H9 (cell line): Measurements from ENCODE around the gene FCSK. TPM values are rescaled to one million over a fixed set of nuclear protein-coding genes. Genes with fewer than 3 reads are reported as not detected.

Experiments
- DNase-seq: peaks from one replicate; pipeline ENCODE4 v3.0.0-alpha.2; 2017
- H2AFZ ChIP-seq: one replicate; pipeline ENCODE4 v1.6.1; 2013; ENCODE audit warnings: mild to moderate bottlenecking, low read length, control low read depth, moderate library complexity
- H2AK5ac ChIP-seq: 2 replicates; pipeline ENCODE4 v1.6.1; 2013; ENCODE audit warnings: low read length, control low read depth, mixed read lengths; ENCODE audit not compliant: insufficient read length
- H2BK120ac ChIP-seq: one replicate; pipeline ENCODE4 v1.6.1; 2013; ENCODE audit warnings: low read depth, mild to moderate bottlenecking, low read length, control low read depth, inconsistent platforms; ENCODE audit not compliant: poor library complexity, severe bottlenecking
- H2BK12ac ChIP-seq: 2 replicates; pipeline ENCODE4 v1.6.1; 2013; ENCODE audit warnings: low read length, control low read depth, mixed read lengths, low read depth; ENCODE audit not compliant: insufficient read length
- H2BK15ac ChIP-seq: 2 replicates; pipeline ENCODE4 v1.6.1; 2013; ENCODE audit warnings: low read depth, low read length, control low read depth
- H2BK20ac ChIP-seq: one replicate; pipeline ENCODE4 v1.6.1; 2013; ENCODE audit warnings: low read depth, mild to moderate bottlenecking, low read length, control low read depth, inconsistent platforms; ENCODE audit not compliant: poor library complexity, severe bottlenecking
- H2BK5ac ChIP-seq: 2 replicates; pipeline ENCODE4 v1.6.1; 2013; ENCODE audit warnings: low read length, control low read depth, mixed read lengths; ENCODE audit not compliant: insufficient read length
- H3K14ac ChIP-seq: 2 replicates; pipeline ENCODE4 v1.6.1; 2013; ENCODE audit warnings: low read length, control low read depth; ENCODE audit not compliant: insufficient read depth
- H3K18ac ChIP-seq: 2 replicates; pipeline ENCODE4 v1.6.1; 2013; ENCODE audit warnings: low read depth, mild to moderate bottlenecking, mixed read lengths, low read length, control low read depth; ENCODE audit not compliant: insufficient read length
- H3K23ac ChIP-seq: 2 replicates; pipeline ENCODE4 v1.6.1; 2013; ENCODE audit warnings: low read length, control low read depth, mixed read lengths, low read depth; ENCODE audit not compliant: insufficient read length
- H3K23me2 ChIP-seq: 2 replicates; pipeline ENCODE4 v1.6.1; 2013; ENCODE audit warnings: low read depth, mild to moderate bottlenecking, mixed read lengths, low read length, control low read depth; ENCODE audit not compliant: insufficient read length, poor library complexity, severe bottlenecking
- H3K27ac ChIP-seq: 2 replicates; pipeline ENCODE4 v1.5.1; 2013; ENCODE audit warnings: low read length, control low read depth, mixed read lengths, low read depth; ENCODE audit not compliant: insufficient read length
- H3K27me3 ChIP-seq: 2 replicates; pipeline ENCODE4 v1.6.1; 2013; ENCODE audit warnings: low read length, control low read depth, inconsistent platforms; ENCODE audit not compliant: insufficient read depth
- H3K4ac ChIP-seq: 2 replicates; pipeline ENCODE4 v1.6.1; 2013; ENCODE audit warnings: low read depth, mild to moderate bottlenecking, control low read depth, inconsistent platforms, low read length, moderate library complexity
- H3K4me1 ChIP-seq: 2 replicates; pipeline ENCODE4 v1.6.1; 2013; ENCODE audit warnings: low read length, control low read depth, inconsistent platforms; ENCODE audit not compliant: insufficient read depth
- H3K4me2 ChIP-seq: 2 replicates; pipeline ENCODE4 v1.6.1; 2013; ENCODE audit warnings: low read length, control low read depth, mixed read lengths; ENCODE audit not compliant: insufficient read length, insufficient read depth
- H3K56ac ChIP-seq: 2 replicates; pipeline ENCODE4 v1.6.1; 2013; ENCODE audit warnings: low read depth, mild to moderate bottlenecking, mixed read lengths, low read length, control low read depth; ENCODE audit not compliant: insufficient read length
- H3K79me1 ChIP-seq: 2 replicates; pipeline ENCODE4 v1.6.1; 2013; ENCODE audit warnings: low read depth, mild to moderate bottlenecking, moderate library complexity, low read length, control low read depth, inconsistent platforms; ENCODE audit not compliant: insufficient read depth, poor library complexity, severe bottlenecking
- H3K79me2 ChIP-seq: 2 replicates; pipeline ENCODE4 v1.6.1; 2013; ENCODE audit warnings: low read length, control low read depth, inconsistent platforms; ENCODE audit not compliant: insufficient read depth
- H3K9ac ChIP-seq: 2 replicates; pipeline ENCODE4 v1.6.1; 2013; ENCODE audit warnings: low read length, control low read depth, mixed read lengths; ENCODE audit not compliant: insufficient read length; ENCODE audit errors: extremely low read depth
- H3K9me3 ChIP-seq: one replicate; pipeline ENCODE4 v1.6.1; 2013; ENCODE audit warnings: low read depth, low read length, inconsistent platforms; ENCODE audit not compliant: control insufficient read depth
- H3T11ph ChIP-seq: one replicate; pipeline ENCODE4 v1.6.1; 2013; ENCODE audit warnings: mild to moderate bottlenecking, low read length, control low read depth, inconsistent platforms
- H4K20me1 ChIP-seq: one replicate; pipeline ENCODE4 v1.6.1; 2013; ENCODE audit not compliant: control insufficient read depth, insufficient read length, insufficient read depth
- H4K5ac ChIP-seq: 2 replicates; pipeline ENCODE4 v1.6.1; 2013; ENCODE audit warnings: low read depth, mild to moderate bottlenecking, mixed read lengths, low read length, control low read depth; ENCODE audit not compliant: insufficient read length
- H4K8ac ChIP-seq: replicated peaks from 2 replicates; pipeline ENCODE4 v1.6.1; 2013; ENCODE audit warnings: low read length, control low read depth, mixed read lengths, low read depth; ENCODE audit not compliant: insufficient read length
- H4K91ac ChIP-seq: 2 replicates; pipeline ENCODE4 v1.6.1; 2013; ENCODE audit warnings: low read depth, mild to moderate bottlenecking, moderate library complexity, mixed read lengths, low read length, control low read depth; ENCODE audit not compliant: insufficient read length
- H3K27ac Mint-ChIP-seq, 3 experiments: 2 replicates in 2 of 3; 3 replicates in 1 of 3; pipeline ENCODE4 v1.8.0; 2020 to 2021; ENCODE audit warnings: mixed read lengths in 3 of 3, mild to moderate bottlenecking in 1 of 3, moderate library complexity in 1 of 3
- H3K27me3 Mint-ChIP-seq: 2 replicates; pipeline ENCODE4 v1.8.0; 2021; ENCODE audit warnings: low read depth, mild to moderate bottlenecking, moderate library complexity, mixed read lengths
- H3K36me3 Mint-ChIP-seq, 3 experiments: 2 replicates in 2 of 3; 3 replicates in 1 of 3; pipeline ENCODE4 v1.8.0; 2020 to 2021; ENCODE audit warnings: low read depth in 3 of 3, mixed read lengths in 3 of 3; ENCODE audit not compliant: insufficient read depth in 1 of 3
- H3K4me1 Mint-ChIP-seq, 2 experiments: 2 replicates each; pipeline ENCODE4 v1.8.0; 2020; ENCODE audit warnings: mixed read lengths in 2 of 2
- H3K4me3 Mint-ChIP-seq, 2 experiments: 2 replicates in 1 of 2; 3 replicates in 1 of 2; pipeline ENCODE4 v1.8.0; 2020 to 2021; ENCODE audit warnings: mild to moderate bottlenecking in 2 of 2, mixed read lengths in 2 of 2, moderate library complexity in 1 of 2
- H3K9me3 Mint-ChIP-seq, 2 experiments: 2 replicates in 1 of 2; 3 replicates in 1 of 2; pipeline ENCODE4 v1.8.0; 2020; ENCODE audit warnings: mild to moderate bottlenecking in 2 of 2, mixed read lengths in 2 of 2, moderate library complexity in 1 of 2
- WGBS: extraction: QIAGEN DNeasy Blood & Tissue Kit; methylation state at CpG from one replicate; pipeline ENCODE4 v1.1.7; 2013; ENCODE audit warnings: missing lambda C conversion rate, low lambda C conversion rate, mixed read lengths; ENCODE audit not compliant: insufficient read length; ENCODE audit errors: extremely low coverage; 5-methylcytosine and 5-hydroxymethylcytosine counted together
- total RNA-seq: library from RNA; stranded (reverse); gene quantifications from 2 replicates; pipeline ENCODE4 v1.2.1, GENCODE V29; 2021
- TF ChIP-seq, protein P1 (sequence below): fragments of 200-600 bp; sonication (generic); conservative IDR thresholded peaks from 3 replicates; pipeline ENCODE4 v1.8.0; 2021; ENCODE audit warnings: antibody characterized with exemption, mild to moderate bottlenecking

FCSK gene
- total RNA-seq, 1 experiment from 2014 or later, result 6.5 TPM

DNA sequence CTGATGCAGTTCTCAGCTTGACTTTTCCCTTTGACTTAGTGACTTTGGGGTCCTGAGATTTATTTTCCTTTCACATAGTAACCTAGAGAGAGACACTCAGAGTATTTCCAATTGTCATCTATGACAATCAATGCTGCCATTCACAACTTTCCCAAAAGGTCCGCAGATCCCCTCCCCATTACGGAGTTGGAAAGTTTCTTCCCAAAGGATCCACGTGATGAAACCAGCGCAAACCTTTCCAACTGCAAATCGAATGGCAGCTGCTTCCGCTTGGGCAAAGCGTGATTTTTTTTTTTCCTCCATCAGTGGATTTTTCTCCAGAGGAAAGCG lies 538 bp upstream of the FCSK start:
- no peak overlapping the region for H2BK20ac ChIP-seq
- peak overlapping the region; percentile 77 for H3K4me2 ChIP-seq
- no peak overlapping the region for H3T11ph ChIP-seq
- Mint-ChIP-seq H3K9me3 (no peaks in the 10 kb centered on the region), H3K27me3 (no peaks in the 10 kb centered on the region; the same call in 1 of the 2 replicates), H3K36me3 (no peaks in the 10 kb centered on the region), H3K4me3 (peak overlapping the region; percentile 84 to 87), H3K27ac (peak overlapping the region; percentile 92 to 98 (median 93)), H3K4me1 (peaks cover 10 to 15% of the 10 kb centered on the region in 2 experiments)
- no peaks in the 10 kb centered on the region for H3K4me1 ChIP-seq
- DNase-seq, result no peak
- TF ChIP-seq, protein P1, sequence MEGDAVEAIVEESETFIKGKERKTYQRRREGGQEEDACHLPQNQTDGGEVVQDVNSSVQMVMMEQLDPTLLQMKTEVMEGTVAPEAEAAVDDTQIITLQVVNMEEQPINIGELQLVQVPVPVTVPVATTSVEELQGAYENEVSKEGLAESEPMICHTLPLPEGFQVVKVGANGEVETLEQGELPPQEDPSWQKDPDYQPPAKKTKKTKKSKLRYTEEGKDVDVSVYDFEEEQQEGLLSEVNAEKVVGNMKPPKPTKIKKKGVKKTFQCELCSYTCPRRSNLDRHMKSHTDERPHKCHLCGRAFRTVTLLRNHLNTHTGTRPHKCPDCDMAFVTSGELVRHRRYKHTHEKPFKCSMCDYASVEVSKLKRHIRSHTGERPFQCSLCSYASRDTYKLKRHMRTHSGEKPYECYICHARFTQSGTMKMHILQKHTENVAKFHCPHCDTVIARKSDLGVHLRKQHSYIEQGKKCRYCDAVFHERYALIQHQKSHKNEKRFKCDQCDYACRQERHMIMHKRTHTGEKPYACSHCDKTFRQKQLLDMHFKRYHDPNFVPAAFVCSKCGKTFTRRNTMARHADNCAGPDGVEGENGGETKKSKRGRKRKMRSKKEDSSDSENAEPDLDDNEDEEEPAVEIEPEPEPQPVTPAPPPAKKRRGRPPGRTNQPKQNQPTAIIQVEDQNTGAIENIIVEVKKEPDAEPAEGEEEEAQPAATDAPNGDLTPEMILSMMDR, result no peak
- H3K27me3 ChIP-seq, result no peaks in the 10 kb centered on the region
- no peak overlapping the region for H3K27ac ChIP-seq
- no peak overlapping the region for H2BK5ac ChIP-seq
- no peak overlapping the region for H4K91ac ChIP-seq
- H4K20me1 ChIP-seq, result no peaks in the 10 kb centered on the region
- H2AFZ ChIP-seq, result peak overlapping the region; percentile 92
- no peaks in the 10 kb centered on the region for H3K9me3 ChIP-seq
- no peak overlapping the region for H4K5ac ChIP-seq
- H3K14ac ChIP-seq, result no peak overlapping the region
- H2BK12ac ChIP-seq, result no peak overlapping the region
- H3K79me2 ChIP-seq, result no peaks in the 10 kb centered on the region
- H3K23ac ChIP-seq, result no peak overlapping the region
- no peak overlapping the region for H4K8ac ChIP-seq
- H3K9ac ChIP-seq, result peak overlapping the region; percentile 77
- H2AK5ac ChIP-seq, result no peak overlapping the region
- no peaks in the 10 kb centered on the region for H3K79me1 ChIP-seq
- H2BK120ac ChIP-seq, result no peak overlapping the region
- no CpG with 5 or more reads among the region's 8 CpGs for WGBS
- no peaks in the 10 kb centered on the region for H3K23me2 ChIP-seq
- no peak overlapping the region for H2BK15ac ChIP-seq
- no peak overlapping the region for H3K4ac ChIP-seq
- H3K56ac ChIP-seq, result no peak overlapping the region
- no peak overlapping the region for H3K18ac ChIP-seq
